ENCODE measurements around the gene CST7. TPM values are rescaled to one million over a fixed set of nuclear protein-coding genes. Genes with fewer than 3 reads are reported as not detected.

CST7 gene
- total RNA-seq, 1 experiment from 2014 or later: not detected

- TF ChIP-seq, protein P1, sequence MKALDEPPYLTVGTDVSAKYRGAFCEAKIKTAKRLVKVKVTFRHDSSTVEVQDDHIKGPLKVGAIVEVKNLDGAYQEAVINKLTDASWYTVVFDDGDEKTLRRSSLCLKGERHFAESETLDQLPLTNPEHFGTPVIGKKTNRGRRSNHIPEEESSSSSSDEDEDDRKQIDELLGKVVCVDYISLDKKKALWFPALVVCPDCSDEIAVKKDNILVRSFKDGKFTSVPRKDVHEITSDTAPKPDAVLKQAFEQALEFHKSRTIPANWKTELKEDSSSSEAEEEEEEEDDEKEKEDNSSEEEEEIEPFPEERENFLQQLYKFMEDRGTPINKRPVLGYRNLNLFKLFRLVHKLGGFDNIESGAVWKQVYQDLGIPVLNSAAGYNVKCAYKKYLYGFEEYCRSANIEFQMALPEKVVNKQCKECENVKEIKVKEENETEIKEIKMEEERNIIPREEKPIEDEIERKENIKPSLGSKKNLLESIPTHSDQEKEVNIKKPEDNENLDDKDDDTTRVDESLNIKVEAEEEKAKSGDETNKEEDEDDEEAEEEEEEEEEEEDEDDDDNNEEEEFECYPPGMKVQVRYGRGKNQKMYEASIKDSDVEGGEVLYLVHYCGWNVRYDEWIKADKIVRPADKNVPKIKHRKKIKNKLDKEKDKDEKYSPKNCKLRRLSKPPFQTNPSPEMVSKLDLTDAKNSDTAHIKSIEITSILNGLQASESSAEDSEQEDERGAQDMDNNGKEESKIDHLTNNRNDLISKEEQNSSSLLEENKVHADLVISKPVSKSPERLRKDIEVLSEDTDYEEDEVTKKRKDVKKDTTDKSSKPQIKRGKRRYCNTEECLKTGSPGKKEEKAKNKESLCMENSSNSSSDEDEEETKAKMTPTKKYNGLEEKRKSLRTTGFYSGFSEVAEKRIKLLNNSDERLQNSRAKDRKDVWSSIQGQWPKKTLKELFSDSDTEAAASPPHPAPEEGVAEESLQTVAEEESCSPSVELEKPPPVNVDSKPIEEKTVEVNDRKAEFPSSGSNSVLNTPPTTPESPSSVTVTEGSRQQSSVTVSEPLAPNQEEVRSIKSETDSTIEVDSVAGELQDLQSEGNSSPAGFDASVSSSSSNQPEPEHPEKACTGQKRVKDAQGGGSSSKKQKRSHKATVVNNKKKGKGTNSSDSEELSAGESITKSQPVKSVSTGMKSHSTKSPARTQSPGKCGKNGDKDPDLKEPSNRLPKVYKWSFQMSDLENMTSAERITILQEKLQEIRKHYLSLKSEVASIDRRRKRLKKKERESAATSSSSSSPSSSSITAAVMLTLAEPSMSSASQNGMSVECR (CRISPR knock-in tag; IDR thresholded peaks at IDR 0.05; ENCODE audit: borderline replicate concordance): no peak
Observed at GRCh38 chr20:24980291-24981053, 31.4 kb downstream of the CST7 start (continued).

DNA sequence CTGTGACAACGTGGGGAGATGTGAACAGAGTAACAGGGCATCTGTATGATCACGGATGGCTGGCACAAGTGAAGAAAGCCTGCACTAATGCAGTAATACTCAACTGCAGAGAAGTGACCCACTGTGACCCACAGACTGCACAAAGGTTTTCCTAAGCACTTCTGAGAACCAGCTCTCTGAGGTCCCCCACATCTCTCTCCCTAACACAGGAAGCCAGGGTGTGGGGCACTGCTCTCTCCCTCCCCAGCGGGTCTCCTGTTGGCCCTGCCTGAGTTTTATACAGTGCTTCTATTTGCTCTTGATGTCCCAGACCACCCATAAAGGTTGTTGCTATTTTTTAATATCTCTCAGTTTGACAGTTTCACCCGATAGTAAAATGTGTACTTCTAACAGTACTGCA is 32.2 kb downstream of the CST7 start:
- no peaks in the 10 kb centered on the region for H3K27me3 Mint-ChIP-seq (ENCODE audit: low read depth)
- DNase-seq (ENCODE audit: low spot score) (no peak), ATAC-seq (no peak)
- no peak overlapping the region for H3K4me3 Mint-ChIP-seq
- ChIA-PET POLR2A (no interaction called here), CTCF (no interaction called here)
- TF ChIP-seq ESRRA (CRISPR knock-in tag; IDR thresholded peaks at IDR 0.05; ENCODE audit: borderline replicate concordance): no peak
- no peak for TF ChIP-seq GRHL2 (CRISPR knock-in tag; IDR thresholded peaks at IDR 0.05; ENCODE audit: insufficient replicate concordance, severe bottlenecking)
- TF ChIP-seq ZNF263 (CRISPR knock-in tag; IDR thresholded peaks at IDR 0.05; ENCODE audit: low read depth): no peak
- TF ChIP-seq RELA (CRISPR knock-in tag; IDR thresholded peaks at IDR 0.05; ENCODE audit: borderline replicate concordance): no peak
- TF ChIP-seq, protein P2, sequence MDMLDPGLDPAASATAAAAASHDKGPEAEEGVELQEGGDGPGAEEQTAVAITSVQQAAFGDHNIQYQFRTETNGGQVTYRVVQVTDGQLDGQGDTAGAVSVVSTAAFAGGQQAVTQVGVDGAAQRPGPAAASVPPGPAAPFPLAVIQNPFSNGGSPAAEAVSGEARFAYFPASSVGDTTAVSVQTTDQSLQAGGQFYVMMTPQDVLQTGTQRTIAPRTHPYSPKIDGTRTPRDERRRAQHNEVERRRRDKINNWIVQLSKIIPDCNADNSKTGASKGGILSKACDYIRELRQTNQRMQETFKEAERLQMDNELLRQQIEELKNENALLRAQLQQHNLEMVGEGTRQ (CRISPR knock-in tag; IDR thresholded peaks at IDR 0.05): no peak
- TF ChIP-seq FOXK1 (CRISPR knock-in tag; IDR thresholded peaks at IDR 0.05): no peak
- TF ChIP-seq, protein P3, sequence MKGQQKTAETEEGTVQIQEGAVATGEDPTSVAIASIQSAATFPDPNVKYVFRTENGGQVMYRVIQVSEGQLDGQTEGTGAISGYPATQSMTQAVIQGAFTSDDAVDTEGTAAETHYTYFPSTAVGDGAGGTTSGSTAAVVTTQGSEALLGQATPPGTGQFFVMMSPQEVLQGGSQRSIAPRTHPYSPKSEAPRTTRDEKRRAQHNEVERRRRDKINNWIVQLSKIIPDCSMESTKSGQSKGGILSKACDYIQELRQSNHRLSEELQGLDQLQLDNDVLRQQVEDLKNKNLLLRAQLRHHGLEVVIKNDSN (CRISPR knock-in tag; IDR thresholded peaks at IDR 0.05): no peak
- TF ChIP-seq, protein P4, sequence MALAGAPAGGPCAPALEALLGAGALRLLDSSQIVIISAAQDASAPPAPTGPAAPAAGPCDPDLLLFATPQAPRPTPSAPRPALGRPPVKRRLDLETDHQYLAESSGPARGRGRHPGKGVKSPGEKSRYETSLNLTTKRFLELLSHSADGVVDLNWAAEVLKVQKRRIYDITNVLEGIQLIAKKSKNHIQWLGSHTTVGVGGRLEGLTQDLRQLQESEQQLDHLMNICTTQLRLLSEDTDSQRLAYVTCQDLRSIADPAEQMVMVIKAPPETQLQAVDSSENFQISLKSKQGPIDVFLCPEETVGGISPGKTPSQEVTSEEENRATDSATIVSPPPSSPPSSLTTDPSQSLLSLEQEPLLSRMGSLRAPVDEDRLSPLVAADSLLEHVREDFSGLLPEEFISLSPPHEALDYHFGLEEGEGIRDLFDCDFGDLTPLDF (CRISPR knock-in tag; IDR thresholded peaks at IDR 0.05): no peak
- no peak for TF ChIP-seq NFE2L1 (CRISPR knock-in tag; IDR thresholded peaks at IDR 0.05)
- peaks cover 67% of the 10 kb centered on the region for H3K36me3 Mint-ChIP-seq
- H3K9me3 Mint-ChIP-seq: peaks cover 35% of the 10 kb centered on the region
- no peak overlapping the region for H3K27ac Mint-ChIP-seq
- no peaks in the 10 kb centered on the region for H3K4me1 Mint-ChIP-seq

DNA sequence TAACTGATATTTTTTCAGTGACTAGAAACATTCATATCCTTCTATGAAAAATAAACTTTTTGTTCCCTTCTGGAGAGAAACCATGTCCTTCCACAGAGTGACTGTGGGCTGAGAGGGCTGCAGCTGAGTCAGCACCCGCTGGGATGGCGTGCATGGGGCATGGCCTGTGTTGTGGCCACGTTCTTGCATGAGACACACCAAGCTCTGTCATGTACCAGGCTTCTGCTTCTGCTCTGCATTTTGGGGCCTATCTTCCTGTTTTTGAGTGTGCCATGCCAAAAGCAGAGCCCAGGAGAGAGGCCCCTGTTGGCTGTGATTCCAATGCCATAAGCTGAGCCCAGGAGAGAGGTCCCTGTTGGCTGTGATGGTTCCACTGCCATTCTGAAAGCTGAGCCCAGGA is 32.7 kb downstream of the CST7 start:
- peaks cover 30% of the 10 kb centered on the region for H3K9me3 Mint-ChIP-seq
- DNase-seq (ENCODE audit: low spot score): no peak
- no peaks in the 10 kb centered on the region for H3K27me3 Mint-ChIP-seq (ENCODE audit: low read depth)
- no peak for ATAC-seq
- POLR2A ChIA-PET: no interaction called here
- no peak overlapping the region for H3K4me3 Mint-ChIP-seq
- no peaks in the 10 kb centered on the region for H3K4me1 Mint-ChIP-seq
- CTCF ChIA-PET: no interaction called here
- peaks cover 62% of the 10 kb centered on the region for H3K36me3 Mint-ChIP-seq
- H3K27ac Mint-ChIP-seq: no peak overlapping the region
- TF ChIP-seq ZNF671 (CRISPR knock-in tag; IDR thresholded peaks at IDR 0.05): no peak
- no peak for TF ChIP-seq GABPB1 (CRISPR knock-in tag; IDR thresholded peaks at IDR 0.05)
- TF ChIP-seq NFATC4 (CRISPR knock-in tag; IDR thresholded peaks at IDR 0.05): no peak
- TF ChIP-seq ATF6 (CRISPR knock-in tag; IDR thresholded peaks at IDR 0.05): no peak
- TF ChIP-seq SMAD4 (CRISPR knock-in tag; IDR thresholded peaks at IDR 0.05): no peak
- no peak for TF ChIP-seq FOXP1 (CRISPR knock-in tag; IDR thresholded peaks at IDR 0.05; ENCODE audit: borderline replicate concordance)
- TF ChIP-seq ERG (CRISPR knock-in tag; IDR thresholded peaks at IDR 0.05): no peak
- TF ChIP-seq EMX1 (CRISPR knock-in tag; IDR thresholded peaks at IDR 0.05): no peak
- no peak for TF ChIP-seq ZNF396 (CRISPR knock-in tag; IDR thresholded peaks at IDR 0.05; ENCODE audit: borderline replicate concordance)
- no peak for TF ChIP-seq E2F4 (CRISPR knock-in tag; IDR thresholded peaks at IDR 0.05; ENCODE audit: borderline replicate concordance, low read depth)
- no peak for TF ChIP-seq JUN (CRISPR knock-in tag; IDR thresholded peaks at IDR 0.05)
- no peak for TF ChIP-seq ZNF263 (CRISPR knock-in tag; IDR thresholded peaks at IDR 0.05; ENCODE audit: low read depth)
- TF ChIP-seq ZNF232 (CRISPR knock-in tag; IDR thresholded peaks at IDR 0.05): no peak
